HG03520 (cell line): Measurements from ENCODE around the gene ANKRD33B.

Experiments
- ATAC-seq: cut with Tn5 transposase; IDR thresholded peaks from one replicate; pipeline ENCODE4 v1.9.1; 2021; ENCODE audit warnings: mild to moderate bottlenecking, moderate library complexity; ENCODE audit not compliant: unreplicated experiment

The ANKRD33B gene

GRCh38 chr5:10672146-10673016, 108.5 kb downstream of the ANKRD33B start:
- ATAC-seq: no peak

DNA sequence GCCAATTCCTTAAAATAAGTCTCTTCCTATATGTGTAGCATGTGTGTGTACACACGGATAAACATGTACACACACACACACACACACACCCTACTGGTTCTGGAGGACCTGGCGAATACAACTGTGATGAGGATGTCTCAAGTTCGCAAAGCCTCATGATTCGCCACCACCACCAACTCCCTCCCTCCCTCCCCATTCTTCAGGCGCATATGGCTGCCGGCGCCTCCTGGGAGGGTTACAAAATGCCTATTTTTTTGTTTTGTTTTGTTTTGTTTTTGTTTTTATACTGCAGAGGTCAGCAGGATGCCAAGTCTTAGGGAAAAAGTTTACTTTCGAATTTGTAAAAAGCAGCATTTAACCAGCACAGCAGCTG, 109.1 kb downstream of the ANKRD33B start:
- no peak for ATAC-seq

DNA sequence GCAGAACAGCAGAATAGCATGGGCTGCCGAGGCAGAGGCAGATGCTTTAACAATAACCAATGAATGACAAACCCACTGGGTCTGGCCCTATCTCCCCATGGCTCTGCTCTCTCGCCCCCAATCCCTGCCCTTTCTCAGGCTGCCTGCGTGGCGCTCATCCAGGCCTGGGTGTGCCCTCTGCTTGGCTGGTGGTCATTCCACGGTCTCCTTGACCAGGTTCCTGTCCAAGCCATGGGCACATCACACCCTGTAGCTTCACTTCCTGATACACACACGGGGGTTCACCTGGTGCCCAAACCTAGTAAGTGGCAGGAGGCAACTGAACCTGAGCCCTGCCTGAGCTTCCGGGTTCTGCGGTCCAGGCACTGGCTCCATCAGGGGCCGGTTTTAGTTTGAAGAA, 109.5 kb downstream of the ANKRD33B start:
- no peak for ATAC-seq

GRCh38 chr5:10674096-10674495, 110.2 kb downstream of the ANKRD33B start:
- no peak for ATAC-seq

DNA sequence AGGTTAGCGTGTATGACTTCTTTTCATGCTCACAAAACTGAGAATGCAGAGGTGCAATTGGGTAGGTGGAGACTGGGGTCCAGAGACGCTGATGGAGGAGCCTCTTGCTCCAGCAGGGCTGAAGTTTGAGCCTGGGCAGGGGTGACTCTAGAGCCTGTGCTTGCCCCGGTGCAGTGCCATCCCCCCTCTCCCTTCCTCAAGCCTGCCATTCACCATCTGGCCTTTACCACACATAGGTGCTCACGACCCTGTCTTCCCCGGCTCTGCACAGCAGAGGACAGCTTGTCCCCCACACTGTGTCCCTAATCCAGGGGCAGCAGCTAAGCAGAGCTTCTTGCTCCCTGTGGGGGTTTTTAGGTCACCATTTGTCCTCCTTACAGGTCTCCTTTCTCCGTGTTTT, 110.7 kb downstream of the ANKRD33B start:
- ATAC-seq: no peak

DNA sequence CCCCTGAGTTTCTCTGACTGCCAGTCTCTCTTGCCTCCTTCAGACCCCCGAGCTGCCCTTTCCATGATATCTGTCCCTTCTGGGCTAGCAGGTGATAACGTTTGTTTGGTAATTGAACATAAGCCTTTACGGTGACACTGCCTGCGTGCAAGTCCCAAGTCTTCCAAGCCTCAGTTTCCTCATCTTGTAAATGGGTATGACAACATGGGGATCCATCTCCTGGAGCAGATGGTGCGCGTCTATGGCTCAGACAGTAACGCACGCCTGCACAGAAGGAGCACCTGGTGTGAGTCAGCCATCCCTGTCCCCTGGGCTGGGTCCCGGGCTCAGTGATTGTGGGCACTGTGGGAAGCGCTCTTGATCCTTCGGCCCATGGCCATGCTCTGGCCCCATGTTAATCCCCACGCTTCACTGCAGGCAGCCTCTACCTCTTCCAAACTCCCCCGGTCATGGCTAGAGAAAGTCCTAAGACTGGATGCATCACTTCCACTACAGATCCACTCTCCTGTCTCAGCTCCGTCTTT, 111.4 kb downstream of the ANKRD33B start:
- ATAC-seq: no peak

DNA sequence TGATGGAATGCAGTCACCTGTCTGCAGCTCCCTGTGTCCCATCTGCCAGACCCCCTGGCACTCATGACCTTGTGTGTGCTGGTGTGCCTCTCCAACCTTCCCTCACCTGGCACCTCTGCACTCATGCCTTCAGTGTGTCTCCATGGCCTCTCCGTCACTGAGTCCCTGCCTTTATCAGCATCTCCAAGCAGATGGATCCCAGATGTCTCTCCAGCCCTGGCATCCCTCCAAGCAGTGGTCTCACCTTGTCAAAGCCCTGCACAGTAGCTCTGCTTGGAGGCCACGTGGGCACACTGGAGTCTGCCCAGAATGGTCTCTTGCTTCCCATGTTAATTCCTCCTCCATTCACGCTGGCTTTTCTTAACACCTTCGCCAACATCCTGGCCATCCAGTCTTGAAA, 112.4 kb downstream of the ANKRD33B start:
- no peak for ATAC-seq

GRCh38 chr5:10676946-10677345, 113.1 kb downstream of the ANKRD33B start:
- ATAC-seq: no peak

GRCh38 chr5:10677533-10677932, 113.7 kb downstream of the ANKRD33B start:
- no peak for ATAC-seq

GRCh38 chr5:10678244-10678643, 114.4 kb downstream of the ANKRD33B start:
- no peak for ATAC-seq

DNA sequence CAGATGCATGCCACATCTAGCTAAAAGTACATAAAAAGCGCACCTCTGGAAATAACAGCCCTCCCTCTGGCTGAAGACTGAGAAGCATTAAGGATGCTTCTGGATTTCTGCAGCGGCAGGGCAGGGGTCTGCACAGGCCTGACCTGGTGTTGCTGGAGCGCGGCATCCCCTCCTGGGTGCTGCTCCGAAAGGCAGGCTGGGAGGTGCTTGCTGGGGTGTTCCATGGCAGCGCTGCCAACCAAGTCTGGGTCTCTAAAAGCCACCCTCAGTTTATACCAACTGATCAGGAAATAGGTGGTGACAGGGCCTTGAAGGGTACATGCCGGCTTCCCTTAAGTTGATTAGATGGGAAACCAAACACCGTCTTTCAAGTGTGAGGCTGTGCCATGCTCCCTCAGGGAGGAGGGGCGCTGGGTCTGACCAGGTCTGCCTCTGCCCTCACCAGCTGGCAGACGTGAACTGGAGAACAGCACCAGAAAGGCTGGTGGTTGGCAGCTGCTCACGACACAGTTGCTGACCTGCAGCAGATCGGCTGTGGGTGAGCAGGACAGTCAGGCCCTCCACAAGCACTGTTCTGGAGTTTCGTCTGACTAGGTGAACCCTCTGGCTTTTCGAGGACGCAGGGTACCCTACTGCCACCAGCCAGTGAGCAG, 115.6 kb downstream of the ANKRD33B start:
- no peak for ATAC-seq

DNA sequence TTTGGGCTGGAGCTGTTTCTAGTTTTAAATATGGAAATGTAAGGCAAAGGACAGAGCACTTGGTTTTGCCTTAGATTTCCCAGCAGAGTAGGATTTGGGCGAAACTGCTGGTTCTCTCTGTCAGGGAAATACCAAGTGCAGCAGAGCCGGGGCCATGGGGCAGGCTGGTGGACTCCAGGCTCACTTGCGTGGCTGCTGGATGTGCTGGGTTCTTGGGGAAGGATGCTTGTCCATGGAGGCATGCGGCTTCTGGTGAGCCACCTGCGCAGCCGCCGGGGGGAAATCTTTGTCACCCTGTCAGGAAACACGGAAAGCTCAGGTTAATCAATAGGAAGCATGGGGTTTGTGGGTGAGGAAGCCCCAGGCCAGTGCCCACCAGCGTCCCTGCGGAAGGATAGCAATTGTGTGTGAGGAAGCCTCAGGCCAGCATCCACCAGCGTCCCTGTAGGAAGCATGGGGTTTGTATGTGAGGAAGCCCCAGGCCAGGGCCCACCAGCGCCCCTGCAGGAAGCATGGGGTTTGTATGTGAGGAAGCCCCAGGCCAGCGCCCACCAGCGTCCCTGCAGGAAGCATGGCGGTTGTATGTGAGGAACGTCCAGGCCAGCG, 117.1 kb downstream of the ANKRD33B start:
- ATAC-seq: no peak

GRCh38 chr5:10681731-10682679, 118.1 kb downstream of the ANKRD33B start:
- ATAC-seq: no peak

DNA sequence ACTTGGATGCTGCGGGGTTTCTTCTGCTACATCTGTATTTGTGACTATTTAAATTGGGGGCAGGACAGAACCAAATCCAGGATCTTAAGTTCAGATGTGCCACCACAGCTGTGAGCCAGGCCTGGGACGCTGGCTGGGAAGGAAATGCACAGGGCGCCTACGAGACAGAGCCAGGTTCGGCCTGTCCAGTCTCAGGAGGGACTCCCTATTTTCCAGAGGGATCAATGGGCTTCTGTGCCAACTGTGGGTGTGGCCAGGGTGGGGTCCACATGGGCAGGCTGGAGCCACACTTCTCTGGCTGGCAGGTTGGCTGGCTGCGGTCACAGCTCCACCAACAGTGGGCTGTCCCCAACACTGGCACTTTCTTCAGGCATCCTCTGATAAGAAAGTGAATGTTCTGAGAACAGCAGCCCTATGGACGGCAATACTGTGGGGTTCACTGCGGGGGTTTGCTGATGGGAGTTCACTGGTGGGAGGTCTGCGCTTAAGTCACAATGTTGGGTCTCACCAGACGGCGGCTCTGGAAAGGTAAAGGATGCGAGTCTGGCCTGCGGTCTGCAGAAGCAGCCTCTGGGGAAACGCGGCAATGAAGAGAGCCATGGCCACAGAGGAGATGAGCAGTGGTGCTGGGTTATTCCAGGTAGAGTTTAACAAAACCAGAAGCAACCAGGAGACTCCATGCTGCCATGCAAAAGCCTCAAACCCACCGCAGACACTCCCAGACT, 119.1 kb downstream of the ANKRD33B start:
- ATAC-seq: no peak

GRCh38 chr5:10684303-10685086, 120.6 kb downstream of the ANKRD33B start:
- peak; percentile 60 for ATAC-seq

GRCh38 chr5:10685115-10685521, 121.2 kb downstream of the ANKRD33B start:
- ATAC-seq: peak; percentile 80

DNA sequence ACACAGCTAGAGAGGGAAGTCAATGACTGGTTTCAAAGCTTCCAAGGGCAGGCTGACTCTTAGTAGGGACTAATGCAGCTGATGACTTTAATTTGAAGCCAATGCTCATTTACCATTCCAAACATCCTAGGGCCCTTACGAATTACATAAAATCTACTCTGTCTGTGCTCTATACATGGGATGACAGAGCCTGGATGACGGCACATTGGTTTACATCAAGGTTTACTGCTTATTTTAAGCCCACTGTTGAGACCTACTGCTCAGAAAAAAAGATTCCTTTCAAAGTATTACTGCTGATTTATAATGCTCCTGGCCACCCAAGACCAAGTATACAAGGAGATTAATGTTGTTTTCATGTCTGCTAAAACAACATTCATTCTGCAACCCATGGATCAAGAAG, 123.0 kb downstream of the ANKRD33B start:
- no peak for ATAC-seq

GRCh38 chr5:10688651-10689171, 124.8 kb downstream of the ANKRD33B start:
- ATAC-seq: no peak
